ENCODE data around the gene FUT7. TPM values are rescaled to one million over a fixed set of nuclear protein-coding genes. Genes with fewer than 3 reads are reported as not detected.

FUT7 gene
- total RNA-seq, 3 donors from 2014 or later, result 0.14 to 0.27 TPM; not detected in 1

DNA sequence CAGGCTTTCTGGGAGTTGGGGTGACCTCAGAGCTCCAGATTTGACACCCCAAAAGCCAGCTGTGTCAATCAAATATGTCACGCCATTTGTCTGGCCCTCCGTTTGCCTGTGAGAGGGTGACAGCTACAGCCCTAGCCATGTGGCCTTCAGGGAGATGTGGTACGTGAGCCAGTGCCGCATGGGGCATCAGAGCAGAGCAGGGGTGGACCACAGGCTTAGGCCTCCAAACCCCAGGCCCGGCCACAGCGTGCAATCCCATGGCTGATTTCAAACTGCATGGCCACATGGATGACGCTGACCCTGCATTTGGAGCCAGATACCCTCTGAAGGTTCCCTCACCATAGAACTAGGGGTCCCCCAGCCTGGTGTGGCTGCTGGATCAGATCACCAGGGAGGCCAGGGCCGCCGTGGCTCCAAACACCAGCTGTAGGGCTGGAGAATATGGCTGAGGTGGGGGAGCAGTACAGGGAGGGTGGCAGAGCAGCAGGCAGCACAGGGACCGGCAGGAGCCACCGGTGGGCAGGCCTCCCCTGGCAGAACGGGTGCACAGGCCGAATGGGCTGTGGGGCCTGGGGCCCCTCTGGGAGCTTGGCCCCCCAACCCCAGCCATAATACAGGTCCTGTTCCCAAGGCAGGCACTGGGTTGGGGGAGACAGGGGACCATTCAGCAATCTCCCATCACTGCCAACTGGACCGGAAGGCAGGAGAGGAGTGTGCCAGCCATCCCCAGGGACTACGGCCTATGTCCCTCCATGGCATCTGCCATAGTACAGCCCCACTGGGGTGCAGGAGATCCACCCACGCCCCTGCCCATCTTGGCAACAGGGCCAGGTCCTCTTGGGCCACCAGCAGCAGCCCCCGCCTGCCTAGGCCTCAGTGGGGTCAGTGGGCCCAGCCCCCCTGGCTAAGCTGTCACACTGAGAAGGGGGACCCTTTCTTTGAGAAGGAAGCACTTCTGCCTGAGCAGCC is 36.9 kb upstream of the FUT7 start:
- DNase-seq, result peak in 1 of 3 donors; percentile 36
- intact Hi-C loops (cut with DNase I, micrococcal nuclease), result no loop called here
- Histone ChIP-seq H3K4me3 (no peak overlapping the region), H3K9me3 (no peaks in the 10 kb centered on the region), H3K36me3 (ENCODE audit: low read depth) (no peaks in the 10 kb centered on the region), H3K4me1 (ENCODE audit: low read depth) (peaks cover 31% of the 10 kb centered on the region)
- TF ChIP-seq, protein P1, sequence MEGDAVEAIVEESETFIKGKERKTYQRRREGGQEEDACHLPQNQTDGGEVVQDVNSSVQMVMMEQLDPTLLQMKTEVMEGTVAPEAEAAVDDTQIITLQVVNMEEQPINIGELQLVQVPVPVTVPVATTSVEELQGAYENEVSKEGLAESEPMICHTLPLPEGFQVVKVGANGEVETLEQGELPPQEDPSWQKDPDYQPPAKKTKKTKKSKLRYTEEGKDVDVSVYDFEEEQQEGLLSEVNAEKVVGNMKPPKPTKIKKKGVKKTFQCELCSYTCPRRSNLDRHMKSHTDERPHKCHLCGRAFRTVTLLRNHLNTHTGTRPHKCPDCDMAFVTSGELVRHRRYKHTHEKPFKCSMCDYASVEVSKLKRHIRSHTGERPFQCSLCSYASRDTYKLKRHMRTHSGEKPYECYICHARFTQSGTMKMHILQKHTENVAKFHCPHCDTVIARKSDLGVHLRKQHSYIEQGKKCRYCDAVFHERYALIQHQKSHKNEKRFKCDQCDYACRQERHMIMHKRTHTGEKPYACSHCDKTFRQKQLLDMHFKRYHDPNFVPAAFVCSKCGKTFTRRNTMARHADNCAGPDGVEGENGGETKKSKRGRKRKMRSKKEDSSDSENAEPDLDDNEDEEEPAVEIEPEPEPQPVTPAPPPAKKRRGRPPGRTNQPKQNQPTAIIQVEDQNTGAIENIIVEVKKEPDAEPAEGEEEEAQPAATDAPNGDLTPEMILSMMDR (IDR thresholded peaks at IDR 0.05), result no peak
- ATAC-seq, result no peak

DNA sequence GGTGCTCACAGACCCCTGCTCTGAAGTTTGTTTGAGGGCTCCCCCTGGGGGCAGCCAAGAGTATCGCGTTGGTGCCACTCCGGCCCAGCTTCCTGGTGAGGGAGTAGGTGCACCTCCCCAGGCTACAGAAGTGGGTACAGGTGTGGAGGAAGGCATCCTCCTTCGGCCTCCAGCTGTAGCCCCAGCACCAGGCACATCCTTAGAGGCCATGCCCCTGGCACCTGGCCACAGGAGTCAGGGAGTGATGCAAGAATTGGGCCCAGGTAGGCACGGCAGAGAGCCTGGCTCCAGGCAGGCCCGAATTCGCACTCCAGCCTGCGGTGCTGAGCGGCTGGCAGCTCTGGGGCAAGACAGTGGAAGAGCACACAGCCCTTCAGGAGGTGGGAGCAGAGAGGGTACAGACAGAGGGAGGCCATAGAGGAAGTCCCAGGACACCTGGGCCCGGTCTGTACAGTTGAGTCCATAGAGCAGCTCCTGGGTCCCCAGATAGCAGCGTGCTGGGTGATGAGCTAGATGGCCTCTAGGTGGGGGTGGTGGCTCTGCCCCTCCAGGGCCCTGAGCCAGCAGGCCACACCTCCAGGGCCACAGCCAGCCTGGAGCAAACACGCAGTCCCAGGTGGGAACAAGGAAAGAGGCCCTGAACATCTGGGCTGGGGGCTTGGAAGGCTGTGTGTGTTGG is 36.1 kb upstream of the FUT7 start:
- ATAC-seq, result peak; percentile 73
- TF ChIP-seq, protein P1 (IDR thresholded peaks at IDR 0.05), result peak; percentile 84
- Histone ChIP-seq H3K9me3 (no peaks in the 10 kb centered on the region), H3K4me1 (ENCODE audit: low read depth) (peaks cover 27% of the 10 kb centered on the region), H3K36me3 (ENCODE audit: low read depth) (no peaks in the 10 kb centered on the region), H3K4me3 (no peak overlapping the region)
- intact Hi-C loops (cut with DNase I, micrococcal nuclease), result no loop called here
- peak; percentile 84 to 92 (median 85) for DNase-seq

DNA sequence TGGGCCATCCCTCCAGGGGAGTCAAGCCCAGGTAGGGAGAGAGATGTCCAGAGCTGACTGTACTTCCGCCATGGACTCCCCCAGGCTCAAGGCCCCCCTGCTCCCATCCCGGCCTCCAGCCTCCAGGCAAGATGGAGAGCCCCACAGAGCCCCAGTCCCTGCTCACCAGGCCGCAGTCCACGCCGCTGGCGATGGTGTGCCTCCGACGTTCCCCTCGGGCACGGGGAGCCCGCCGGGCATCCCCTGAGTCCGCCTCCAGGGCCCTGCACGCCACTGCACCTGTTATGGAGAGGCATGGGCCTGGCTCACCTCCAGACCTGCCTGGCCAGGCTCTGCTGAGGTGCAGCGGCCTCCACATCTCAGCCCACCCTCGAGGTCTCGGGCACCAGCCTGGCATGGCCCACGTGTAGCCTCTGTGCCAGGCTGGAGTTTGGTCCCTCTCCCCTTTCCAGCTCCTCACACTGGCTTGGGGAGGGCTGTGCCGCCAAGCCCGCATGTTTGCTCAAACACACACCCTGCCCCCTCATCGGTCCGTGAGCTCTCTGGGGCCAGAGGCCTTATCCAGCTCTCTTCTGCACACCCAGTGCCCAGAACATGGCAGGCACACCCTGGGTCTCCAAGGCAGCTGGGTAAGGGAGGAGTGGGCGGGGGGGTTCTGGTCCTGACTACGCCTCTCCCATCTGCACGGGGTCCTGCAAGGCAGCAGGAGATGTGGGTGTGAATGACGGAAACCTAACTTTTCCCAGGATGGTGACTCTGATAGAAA is 34.4 kb upstream of the FUT7 start:
- Histone ChIP-seq H3K4me1 (ENCODE audit: low read depth) (peaks cover 26% of the 10 kb centered on the region), H3K9me3 (no peaks in the 10 kb centered on the region), H3K4me3 (no peak overlapping the region), H3K36me3 (ENCODE audit: low read depth) (no peaks in the 10 kb centered on the region)
- intact Hi-C loops (cut with DNase I, micrococcal nuclease), result no loop called here
- TF ChIP-seq, protein P1 (IDR thresholded peaks at IDR 0.05), result no peak
- DNase-seq (no peak), ATAC-seq (no peak)

DNA sequence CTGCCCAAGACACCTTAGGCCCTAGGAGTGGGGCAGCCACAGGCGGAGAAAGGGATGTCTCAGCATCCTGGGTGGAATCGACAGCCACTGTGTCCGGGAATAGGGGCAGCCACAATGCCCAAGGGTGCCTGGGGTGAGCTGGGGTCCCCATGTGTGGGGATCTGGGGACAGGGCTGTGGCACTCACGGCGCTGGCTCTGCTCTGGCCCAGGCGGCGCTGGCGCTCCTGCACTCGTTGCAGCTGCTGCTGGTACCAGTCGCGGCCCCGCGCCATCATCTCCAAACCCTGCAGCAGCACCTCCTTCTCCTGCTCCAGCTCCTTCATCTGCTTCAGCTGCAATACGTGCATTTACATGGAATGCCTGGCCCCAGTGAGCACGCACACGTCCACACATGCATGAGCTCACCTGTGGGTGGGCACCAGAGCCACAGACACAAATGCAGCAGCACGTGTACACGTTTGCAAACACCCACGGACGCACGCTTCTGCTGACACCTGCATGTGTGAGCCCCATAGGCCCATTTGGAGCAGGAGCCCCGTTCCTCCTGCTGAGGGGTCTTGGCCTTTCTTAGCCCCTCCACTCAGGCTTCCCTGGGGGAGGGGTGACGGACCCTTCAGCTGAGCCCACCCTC is 33.6 kb upstream of the FUT7 start:
- no peak for ATAC-seq
- no peaks in the 10 kb centered on the region for H3K36me3 ChIP-seq (ENCODE audit: low read depth)
- DNase-seq, result no peak
- no peaks in the 10 kb centered on the region for H3K9me3 ChIP-seq
- peaks cover 19% of the 10 kb centered on the region for H3K4me1 ChIP-seq (ENCODE audit: low read depth)
- intact Hi-C loops (cut with DNase I, micrococcal nuclease), result no loop called here
- H3K4me3 ChIP-seq, result no peak overlapping the region
- TF ChIP-seq, protein P1 (IDR thresholded peaks at IDR 0.05), result no peak

DNA sequence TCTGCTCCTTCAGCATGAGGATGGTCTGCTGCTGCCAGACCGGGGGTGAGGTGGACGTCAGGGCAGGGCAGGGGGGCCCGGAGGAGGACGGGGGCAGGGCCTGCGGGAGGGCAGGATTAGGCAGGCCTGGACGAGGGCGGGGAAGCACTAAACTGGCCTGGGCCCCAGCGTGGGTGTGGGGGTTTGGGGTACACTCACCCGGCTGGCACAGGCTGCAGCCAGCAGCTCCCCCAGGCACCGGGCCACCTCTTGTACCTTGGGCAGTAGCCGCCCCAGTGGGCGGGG is 32.9 kb upstream of the FUT7 start:
- intact Hi-C loops (cut with DNase I, micrococcal nuclease), result no loop called here
- no peak for ATAC-seq
- Histone ChIP-seq H3K9me3 (no peaks in the 10 kb centered on the region), H3K4me3 (no peak overlapping the region), H3K36me3 (ENCODE audit: low read depth) (no peaks in the 10 kb centered on the region), H3K4me1 (ENCODE audit: low read depth) (peaks cover 19% of the 10 kb centered on the region)
- TF ChIP-seq, protein P1 (IDR thresholded peaks at IDR 0.05), result no peak
- DNase-seq, result no peak
